Body of pancreas (tissue), 4 donors: Measurements from ENCODE around the gene CNTNAP5.

Source experiments
- CTCF ChIP-seq, 7 experiments: fragments of 450-650 bp in 4 of 7; fragments of 200-600 bp in 3 of 7; sonication (generic) in 3 of 7; IDR thresholded peaks; one replicate each; pipeline ENCODE4 v1.5.1; 2016 to 2019; ENCODE audit warnings: antibody characterized with exemption in 7 of 7
- POLR2A ChIP-seq, 3 donors: fragments of 450-650 bp; IDR thresholded peaks; one replicate each; pipeline ENCODE4 v1.6.1; 2016; ENCODE audit warnings: antibody characterized with exemption in 3 of 3, mild to moderate bottlenecking in 2 of 3

GRCh38 chr2:124024561-124025170 is 421 bp upstream of the CNTNAP5 start:
- TF ChIP-seq CTCF (IDR thresholded peaks at IDR 0.05) (no peak), POLR2A (IDR thresholded peaks at IDR 0.05) (no peak)
